Pancreas (tissue), 10 donors: ENCODE measurements around the gene BCR. TPM values are rescaled to one million over a fixed set of nuclear protein-coding genes. Genes with fewer than 3 reads are reported as not detected.
A peak's percentile ranks its signal among the peaks of the same experiment; 100 is the strongest.

Experiments
- ATAC-seq, 4 donors: fragments of 200-7000 bp; cut with Tn5 transposase; one replicate each; pipeline versions ENCODE4 v1.8.0 to v1.9.1; 2020; ENCODE audit warnings: mild to moderate bottlenecking in 4 of 4, moderate library complexity in 4 of 4
- DNase-seq, 6 donors: peaks; one replicate each; pipeline ENCODE4 v3.0.0-alpha.2; 2020
- FAIRE-seq: peaks from 2 replicates; lab custom pipeline; 2012; peaks lifted over from hg19 to GRCh38; lab: Jason Lieb, UNC
- H3K27ac ChIP-seq, 4 donors: fragments of 200-600 bp; sonication (generic); 1 replicate in 3 of 4; 2 replicates in 1 of 4; pipeline versions ENCODE4 v1.5.0 to v1.8.0; 2020
- H3K27me3 ChIP-seq, 4 donors: fragments of 200-600 bp; one replicate each; pipeline ENCODE4 v1.8.0; 2021
- H3K36me3 ChIP-seq, 3 donors: fragments of 200-600 bp; sonication (generic) in 1 of 3; one replicate each; pipeline versions ENCODE4 v1.5.0 to v1.8.0; 2020 to 2021
- H3K4me1 ChIP-seq, 3 donors: fragments of 200-600 bp; one replicate each; pipeline ENCODE4 v1.8.0; 2021
- H3K4me3 ChIP-seq, 4 donors: fragments of 200-600 bp; sonication (generic) in 2 of 4; one replicate each; pipeline versions ENCODE4 v1.5.0 to v1.8.0; 2020 to 2021
- H3K9me3 ChIP-seq, 4 donors: fragments of 200-600 bp; one replicate each; pipeline ENCODE4 v1.8.0; 2021
- WGBS, 2 donors: extraction: QIAGEN DNeasy Blood & Tissue Kit; methylation state at CpG; one replicate each; pipeline ENCODE4 v1.1.7; 2013; 5-methylcytosine and 5-hydroxymethylcytosine counted together
- intact Hi-C, 3 donors: fragments of 100-400 bp; cut with DNase I; formaldehyde crosslinking; loops; one replicate each; pipeline versions ENCODE4 v1.11.1 to v1.14.2; 2022
- polyA plus RNA-seq, 2 donors: library from polyadenylated mRNA; stranded (reverse); fragments of 200-250 nt; gene quantifications; one replicate each; pipeline ENCODE4 v1.2.3, GENCODE V29; 2013
- total RNA-seq, 6 donors: library from RNA; stranded (reverse); fragmentation: NEBNext Ultra II Directional in 4 of 6; extraction: Animal tissue kit (Norgen Biotek cat#: 25700) in 4 of 6; gene quantifications; one replicate each; pipeline versions ENCODE4 v1.2.1 to v1.2.4, GENCODE V29; 2021 to 2023
- TF ChIP-seq, protein P1 (sequence below), 4 donors: fragments of 200-600 bp; sonication (generic) in 3 of 4; IDR thresholded peaks; one replicate each; pipeline versions ENCODE4 v1.5.0 to v1.8.0; 2021; ENCODE audit warnings: antibody characterized with exemption in 4 of 4
- donor health status: healthy with polysubstance abuse.
- donor health status: DM: no; HTN: no; CAD: no; lungs with moderate emphysema.
- donor health status: DM: no; HTN: no; CAD: no.
- donor health status: control.
- donor health status: control.
- donor health status: Bipolar disorder and iron deficiency.
- donor health status: DM: yes; HTN: yes; CAD: no.
- donor health status: DM: no; HTN: no; CAD: no.
- donor health status: DM: no; HTN: no; CAD: no.
- donor health status: DM: yes; HTN: yes; CAD: no.

The BCR gene
- total and polyA plus RNA-seq, 8 donors = 15.5 to 35.9 (median 18.1) TPM

DNA sequence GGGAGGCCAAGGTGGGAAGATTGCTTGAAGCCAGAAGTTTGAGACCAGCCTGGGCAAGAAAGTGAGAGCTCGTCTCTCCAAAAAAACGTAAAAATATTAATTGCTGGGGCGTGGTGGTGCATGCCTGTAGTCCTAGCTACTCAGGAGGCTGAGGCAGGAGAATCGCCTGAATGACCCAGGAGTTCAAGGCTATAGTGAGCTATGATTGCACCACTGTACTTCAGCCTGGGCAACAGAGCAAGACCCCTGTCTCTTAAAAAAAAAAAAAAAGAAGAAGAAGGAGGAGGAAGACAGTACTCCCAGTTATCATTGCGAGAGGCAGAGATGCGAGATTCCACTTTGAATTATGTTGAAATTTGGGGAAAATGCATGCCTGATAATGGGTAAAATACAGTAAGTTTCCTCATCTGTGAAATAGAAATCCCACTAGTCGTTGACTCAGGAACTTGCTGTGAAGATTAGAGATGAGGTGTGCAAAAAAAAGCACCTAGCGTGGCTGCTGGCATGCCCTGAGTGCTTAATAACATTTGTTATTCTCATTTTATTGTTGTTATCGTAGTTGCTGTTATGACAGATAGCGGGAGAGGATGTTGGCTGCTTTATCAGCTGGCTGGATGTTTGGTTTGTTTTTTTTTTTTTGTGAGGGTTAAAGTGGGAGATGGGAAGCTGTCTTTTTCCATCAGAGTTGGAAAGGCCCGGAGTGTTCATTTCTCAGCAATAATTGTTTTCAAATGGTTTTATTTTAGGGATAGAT is 33.4 kb downstream of the BCR start:
- intact Hi-C loops = no loop called here
- no peak overlapping the region for H3K27ac ChIP-seq
- no peaks in the 10 kb centered on the region for H3K36me3 ChIP-seq
- H3K4me3 ChIP-seq = no peak overlapping the region
- WGBS, 2 donors = 72 to 76% methylated on average over 11 of the region's 11 CpGs
- H3K27me3 ChIP-seq = no peaks in the 10 kb centered on the region
- FAIRE-seq = no peak
- no peak for ATAC-seq
- peaks cover 0 to 44% (median 8%) of the 10 kb centered on the region in 3 donors for H3K4me1 ChIP-seq
- TF ChIP-seq, protein P1, sequence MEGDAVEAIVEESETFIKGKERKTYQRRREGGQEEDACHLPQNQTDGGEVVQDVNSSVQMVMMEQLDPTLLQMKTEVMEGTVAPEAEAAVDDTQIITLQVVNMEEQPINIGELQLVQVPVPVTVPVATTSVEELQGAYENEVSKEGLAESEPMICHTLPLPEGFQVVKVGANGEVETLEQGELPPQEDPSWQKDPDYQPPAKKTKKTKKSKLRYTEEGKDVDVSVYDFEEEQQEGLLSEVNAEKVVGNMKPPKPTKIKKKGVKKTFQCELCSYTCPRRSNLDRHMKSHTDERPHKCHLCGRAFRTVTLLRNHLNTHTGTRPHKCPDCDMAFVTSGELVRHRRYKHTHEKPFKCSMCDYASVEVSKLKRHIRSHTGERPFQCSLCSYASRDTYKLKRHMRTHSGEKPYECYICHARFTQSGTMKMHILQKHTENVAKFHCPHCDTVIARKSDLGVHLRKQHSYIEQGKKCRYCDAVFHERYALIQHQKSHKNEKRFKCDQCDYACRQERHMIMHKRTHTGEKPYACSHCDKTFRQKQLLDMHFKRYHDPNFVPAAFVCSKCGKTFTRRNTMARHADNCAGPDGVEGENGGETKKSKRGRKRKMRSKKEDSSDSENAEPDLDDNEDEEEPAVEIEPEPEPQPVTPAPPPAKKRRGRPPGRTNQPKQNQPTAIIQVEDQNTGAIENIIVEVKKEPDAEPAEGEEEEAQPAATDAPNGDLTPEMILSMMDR (IDR thresholded peaks at IDR 0.05) = no peak
- DNase-seq = no peak
- no peaks in the 10 kb centered on the region for H3K9me3 ChIP-seq

DNA sequence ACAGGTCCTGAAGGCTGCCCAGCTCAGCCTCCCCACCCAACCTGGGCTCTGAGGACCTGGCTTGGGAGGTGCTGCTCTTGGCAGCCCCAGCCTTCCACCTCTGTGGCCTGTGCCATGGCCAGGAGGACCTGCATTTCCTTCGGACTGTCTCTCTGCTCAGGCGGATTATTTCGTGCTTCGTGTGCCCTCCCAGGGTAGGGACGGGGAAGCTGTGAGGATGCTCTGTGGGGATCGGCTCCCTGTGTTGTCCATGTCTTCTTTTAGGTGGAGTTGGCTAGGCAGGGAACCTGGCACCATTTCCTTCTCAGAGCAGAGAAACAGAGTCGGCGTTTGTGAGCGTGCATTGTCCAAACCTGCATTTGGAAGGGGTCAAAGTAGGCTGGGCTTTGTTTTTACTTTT is 34.1 kb downstream of the BCR start:
- 94 to 96% methylated on average over 9 of the region's 9 CpGs for WGBS, 2 donors
- Histone ChIP-seq H3K27me3 (no peaks in the 10 kb centered on the region), H3K4me3 (no peak overlapping the region), H3K4me1 (peaks cover 4 to 50% (median 8%) of the 10 kb centered on the region in 3 donors), H3K36me3 (no peaks in the 10 kb centered on the region), H3K27ac (no peak overlapping the region), H3K9me3 (no peaks in the 10 kb centered on the region)
- DNase-seq = peak in 2 of 6 donors; percentile 32 to 37
- TF ChIP-seq, protein P1 (IDR thresholded peaks at IDR 0.05) = no peak
- no peak for ATAC-seq
- intact Hi-C loops = no loop called here
- no peak for FAIRE-seq

DNA sequence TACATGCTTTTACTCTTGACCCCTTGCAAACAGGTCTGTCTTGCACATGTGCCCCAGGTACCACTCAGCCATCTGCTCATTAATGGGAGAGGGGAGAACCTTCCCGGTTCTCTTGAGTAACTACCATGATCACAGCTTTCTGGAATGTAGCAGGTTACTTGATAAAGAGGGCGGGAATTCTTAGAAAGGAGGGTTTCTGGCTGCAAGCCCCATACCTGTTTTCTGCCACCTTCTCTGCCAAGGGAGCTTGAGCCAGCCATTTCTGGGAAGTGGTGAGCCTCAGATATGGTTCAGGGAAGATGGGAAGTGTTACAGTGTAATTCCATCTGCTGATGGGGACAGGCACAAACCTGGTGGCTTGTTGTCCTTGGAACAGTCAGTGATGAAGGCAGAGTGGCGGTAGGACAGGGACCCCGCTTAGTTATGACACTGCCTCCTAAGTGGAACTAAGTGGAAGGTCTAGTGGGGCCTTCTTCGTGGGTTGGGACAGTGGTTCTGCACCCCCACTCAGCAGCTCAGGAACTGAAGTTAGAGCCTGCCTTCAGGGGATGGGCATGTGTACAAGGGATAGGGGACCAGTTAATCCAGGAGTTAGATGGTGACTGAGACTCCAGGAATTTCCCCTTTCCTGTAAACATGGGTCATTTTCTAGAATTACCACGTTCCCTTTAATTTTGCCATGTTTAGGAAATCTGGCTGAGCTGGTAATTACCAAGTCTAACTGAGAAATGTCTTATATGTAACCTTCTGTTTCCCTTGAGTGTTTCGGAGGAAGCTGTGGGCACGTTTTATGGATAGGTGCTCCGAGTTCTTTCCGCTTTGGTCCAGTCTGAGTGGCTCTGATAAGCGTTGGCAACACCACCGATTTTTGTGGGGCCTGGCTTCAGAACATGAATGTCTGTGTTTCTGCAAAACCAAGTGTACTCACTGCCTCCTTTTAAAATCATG is 35.3 kb downstream of the BCR start:
- Histone ChIP-seq H3K4me3 (no peak overlapping the region), H3K27me3 (no peaks in the 10 kb centered on the region), H3K36me3 (no peaks in the 10 kb centered on the region), H3K9me3 (no peaks in the 10 kb centered on the region), H3K4me1 (peaks cover 8 to 62% (median 10%) of the 10 kb centered on the region in 3 donors), H3K27ac (peak overlapping the region in 2 of 4 donors; percentile 51 to 74)
- ATAC-seq (peak; percentile 37 to 80 (median 55)), DNase-seq (peak in 5 of 6 donors; percentile 11 to 68 (median 50)), FAIRE-seq (no peak)
- WGBS, 2 donors = 64 to 65% methylated on average over 12 of the region's 12 CpGs
- intact Hi-C loops = no loop called here
- TF ChIP-seq, protein P1 (IDR thresholded peaks at IDR 0.05) = no peak

DNA sequence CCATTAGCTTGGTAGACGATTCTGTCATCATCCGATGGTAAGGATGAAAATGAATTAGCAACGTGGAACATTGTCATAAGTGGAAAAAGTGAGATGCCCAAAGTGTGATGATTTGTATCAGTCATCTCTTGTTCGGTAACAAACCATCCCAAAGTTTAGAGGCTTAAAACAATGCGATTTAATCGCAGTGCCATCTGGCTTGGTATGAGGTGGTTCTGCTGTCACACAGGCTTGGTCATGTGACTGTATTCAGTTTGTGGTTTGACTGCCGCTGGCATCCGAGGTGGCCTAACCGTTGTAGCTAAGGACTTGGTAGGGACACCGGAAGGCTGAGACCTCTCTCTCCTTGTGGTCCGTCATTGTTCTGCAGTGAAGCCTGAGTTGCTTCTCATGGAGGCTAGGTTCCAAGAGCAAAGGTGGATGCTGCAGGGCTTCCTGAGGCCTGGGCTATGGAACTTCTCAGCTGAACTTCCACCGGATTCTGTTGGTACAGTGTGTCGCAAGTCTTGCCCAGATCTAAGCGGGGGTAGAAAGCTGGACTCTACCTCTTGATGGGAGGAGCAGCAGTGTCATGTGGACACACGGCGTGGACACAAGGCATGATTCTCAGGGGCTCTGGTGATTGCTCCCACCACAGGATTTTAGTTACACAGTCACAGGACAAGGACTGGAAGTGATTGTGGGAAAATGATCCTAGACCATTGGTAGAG is 36.3 kb downstream of the BCR start:
- H3K36me3 ChIP-seq = no peaks in the 10 kb centered on the region
- H3K4me3 ChIP-seq = no peak overlapping the region
- TF ChIP-seq, protein P1 (IDR thresholded peaks at IDR 0.05) = no peak
- intact Hi-C loops = no loop called here
- H3K27ac ChIP-seq = peak overlapping the region in 1 of 4 donors; percentile 51
- DNase-seq (peak in 2 of 6 donors; percentile 13 to 33), FAIRE-seq (no peak), ATAC-seq (no peak)
- peaks cover 8 to 68% (median 10%) of the 10 kb centered on the region in 3 donors for H3K4me1 ChIP-seq
- H3K27me3 ChIP-seq = no peaks in the 10 kb centered on the region
- no peaks in the 10 kb centered on the region for H3K9me3 ChIP-seq
- WGBS, 2 donors = 86 to 90% methylated on average over 16 of the region's 16 CpGs
